Measurements from ENCODE around the gene PRDX5.
"Not testable (repeated sequence)": the region's sequence is repeated elsewhere in the genome, so short reads cannot be mapped to it uniquely, and the experiment has no call there.

PRDX5 gene

DNA sequence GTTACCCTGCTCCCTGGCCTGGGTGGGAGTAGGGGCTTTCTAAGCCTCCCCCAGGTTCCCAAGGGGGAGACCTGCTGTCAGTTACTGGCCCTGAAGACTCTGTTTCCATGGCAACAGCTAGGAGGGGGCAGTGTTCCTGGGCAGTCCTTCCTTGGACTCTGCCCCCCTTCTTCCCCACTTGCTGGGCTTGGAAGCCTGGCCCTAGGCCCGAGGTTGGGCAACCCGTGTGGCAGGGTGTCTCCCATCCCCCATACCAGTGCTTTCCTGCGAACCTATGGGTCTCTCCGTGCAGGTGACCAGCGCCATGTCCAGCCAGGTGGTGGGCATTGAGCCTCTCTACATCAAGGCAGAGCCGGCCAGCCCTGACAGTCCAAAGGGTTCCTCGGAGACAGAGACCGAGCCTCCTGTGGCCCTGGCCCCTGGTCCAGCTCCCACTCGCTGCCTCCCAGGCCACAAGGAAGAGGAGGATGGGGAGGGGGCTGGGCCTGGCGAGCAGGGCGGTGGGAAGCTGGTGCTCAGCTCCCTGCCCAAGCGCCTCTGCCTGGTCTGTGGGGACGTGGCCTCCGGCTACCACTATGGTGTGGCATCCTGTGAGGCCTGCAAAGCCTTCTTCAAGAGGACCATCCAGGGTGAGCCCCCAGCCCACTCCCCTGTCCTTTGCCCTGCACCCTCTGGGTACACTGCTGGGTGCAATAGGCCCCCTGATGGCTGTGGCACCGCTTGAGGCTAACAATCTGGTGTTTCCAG, 10.9 kb upstream of the PRDX5 start:
- TF ChIP-seq, protein P1, sequence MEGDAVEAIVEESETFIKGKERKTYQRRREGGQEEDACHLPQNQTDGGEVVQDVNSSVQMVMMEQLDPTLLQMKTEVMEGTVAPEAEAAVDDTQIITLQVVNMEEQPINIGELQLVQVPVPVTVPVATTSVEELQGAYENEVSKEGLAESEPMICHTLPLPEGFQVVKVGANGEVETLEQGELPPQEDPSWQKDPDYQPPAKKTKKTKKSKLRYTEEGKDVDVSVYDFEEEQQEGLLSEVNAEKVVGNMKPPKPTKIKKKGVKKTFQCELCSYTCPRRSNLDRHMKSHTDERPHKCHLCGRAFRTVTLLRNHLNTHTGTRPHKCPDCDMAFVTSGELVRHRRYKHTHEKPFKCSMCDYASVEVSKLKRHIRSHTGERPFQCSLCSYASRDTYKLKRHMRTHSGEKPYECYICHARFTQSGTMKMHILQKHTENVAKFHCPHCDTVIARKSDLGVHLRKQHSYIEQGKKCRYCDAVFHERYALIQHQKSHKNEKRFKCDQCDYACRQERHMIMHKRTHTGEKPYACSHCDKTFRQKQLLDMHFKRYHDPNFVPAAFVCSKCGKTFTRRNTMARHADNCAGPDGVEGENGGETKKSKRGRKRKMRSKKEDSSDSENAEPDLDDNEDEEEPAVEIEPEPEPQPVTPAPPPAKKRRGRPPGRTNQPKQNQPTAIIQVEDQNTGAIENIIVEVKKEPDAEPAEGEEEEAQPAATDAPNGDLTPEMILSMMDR (IDR thresholded peaks at IDR 0.05; ENCODE audit: extremely low read depth, insufficient read depth, missing control alignments), result no peak
- DNase-seq (ENCODE audit: low spot score), result no peak
- in situ Hi-C loops (cut with MboI; ENCODE audit: low pct_unique_long_range_greater_than_20kb, low sequenced_read_pairs, unreplicated experiment), result no loop called here

DNA sequence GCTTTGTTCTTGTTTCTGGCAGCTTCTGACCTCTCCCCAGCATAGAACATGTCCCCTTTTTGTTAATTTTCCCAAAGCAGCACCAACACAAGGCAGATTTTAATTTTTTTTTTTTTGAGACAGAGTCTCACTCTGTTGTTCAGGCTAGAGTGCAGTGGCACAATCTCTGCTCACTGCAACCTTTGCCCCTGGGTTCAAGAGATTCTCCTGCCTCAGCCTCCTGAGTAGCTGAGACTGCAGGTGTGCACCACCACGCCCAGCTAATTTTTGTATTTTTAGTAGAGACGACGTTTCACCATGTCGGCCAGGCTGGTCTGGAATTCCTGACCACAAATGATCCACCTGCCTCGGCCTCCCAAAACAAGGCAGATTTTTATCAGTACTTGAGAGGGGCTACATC, 10.1 kb upstream of the PRDX5 start:
- DNase-seq (ENCODE audit: low spot score); in situ Hi-C loops (cut with MboI; ENCODE audit: low pct_unique_long_range_greater_than_20kb, low sequenced_read_pairs, unreplicated experiment): not testable (repeated sequence)

DNA sequence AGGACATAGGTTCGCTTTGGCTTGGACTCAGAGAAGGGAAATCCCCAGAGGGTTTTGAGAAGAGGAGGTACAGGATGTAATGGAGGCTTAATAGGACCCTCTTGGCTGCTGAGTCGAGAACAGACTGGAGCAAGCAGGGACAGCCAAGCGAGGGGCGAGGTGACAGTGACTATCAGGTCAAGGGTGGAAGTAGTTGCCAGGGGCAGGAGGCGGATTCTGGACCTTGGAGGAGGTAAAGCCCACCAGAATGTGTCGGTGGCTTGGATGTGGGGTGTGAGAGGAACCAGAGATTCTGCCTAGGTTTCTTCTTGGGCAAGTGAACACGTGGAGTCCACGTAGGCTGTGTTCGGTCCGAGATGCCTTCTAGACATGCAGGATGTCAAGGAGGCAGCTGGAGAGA, 5.0 kb upstream of the PRDX5 start:
- no peak for DNase-seq (ENCODE audit: low spot score)
- in situ Hi-C loops (cut with MboI; ENCODE audit: low pct_unique_long_range_greater_than_20kb, low sequenced_read_pairs, unreplicated experiment), result no loop called here
- TF ChIP-seq, protein P1 (IDR thresholded peaks at IDR 0.05; ENCODE audit: extremely low read depth, insufficient read depth, missing control alignments), result no peak

GRCh38 chr11:64313491-64314145, 4.3 kb upstream of the PRDX5 start:
- no peak for DNase-seq (ENCODE audit: low spot score)
- in situ Hi-C loops (cut with MboI; ENCODE audit: low pct_unique_long_range_greater_than_20kb, low sequenced_read_pairs, unreplicated experiment), result no loop called here
- TF ChIP-seq, protein P1 (IDR thresholded peaks at IDR 0.05; ENCODE audit: extremely low read depth, insufficient read depth, missing control alignments), result no peak

GRCh38 chr11:64314146-64314804, 3.6 kb upstream of the PRDX5 start:
- TF ChIP-seq, protein P1 (IDR thresholded peaks at IDR 0.05; ENCODE audit: extremely low read depth, insufficient read depth, missing control alignments), result peak; percentile 16
- in situ Hi-C loops (cut with MboI; ENCODE audit: low pct_unique_long_range_greater_than_20kb, low sequenced_read_pairs, unreplicated experiment), result no loop called here
- no peak for DNase-seq (ENCODE audit: low spot score)

DNA sequence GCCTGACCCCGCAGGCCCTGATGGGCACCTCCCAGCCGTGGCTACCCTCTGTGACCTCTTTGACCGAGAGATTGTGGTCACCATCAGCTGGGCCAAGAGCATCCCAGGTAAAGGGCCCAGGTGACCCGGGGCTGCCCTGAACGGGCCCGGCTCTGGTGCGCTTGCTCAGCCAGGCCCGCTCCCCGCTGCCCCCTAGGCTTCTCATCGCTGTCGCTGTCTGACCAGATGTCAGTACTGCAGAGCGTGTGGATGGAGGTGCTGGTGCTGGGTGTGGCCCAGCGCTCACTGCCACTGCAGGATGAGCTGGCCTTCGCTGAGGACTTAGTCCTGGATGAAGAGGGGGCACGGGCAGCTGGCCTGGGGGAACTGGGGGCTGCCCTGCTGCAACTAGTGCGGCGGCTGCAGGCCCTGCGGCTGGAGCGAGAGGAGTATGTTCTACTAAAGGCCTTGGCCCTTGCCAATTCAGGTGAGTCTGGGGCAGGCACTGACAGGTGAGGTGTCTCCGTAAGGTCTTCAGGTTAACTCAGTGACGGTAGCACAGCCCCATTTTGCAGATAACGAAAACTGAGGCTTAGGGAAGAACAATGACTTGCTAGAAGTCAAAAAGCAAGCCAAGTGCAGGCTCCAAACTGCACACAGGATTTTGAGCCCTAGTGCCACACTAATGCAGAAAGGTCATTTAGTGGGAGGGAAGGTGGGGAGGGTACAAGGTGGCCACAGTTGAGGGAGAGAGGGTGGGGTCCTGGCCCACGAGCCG, 2.9 kb upstream of the PRDX5 start:
- in situ Hi-C loops (cut with MboI; ENCODE audit: low pct_unique_long_range_greater_than_20kb, low sequenced_read_pairs, unreplicated experiment), result no loop called here
- no peak for DNase-seq (ENCODE audit: low spot score)
- TF ChIP-seq, protein P1 (IDR thresholded peaks at IDR 0.05; ENCODE audit: extremely low read depth, insufficient read depth, missing control alignments), result no peak

DNA sequence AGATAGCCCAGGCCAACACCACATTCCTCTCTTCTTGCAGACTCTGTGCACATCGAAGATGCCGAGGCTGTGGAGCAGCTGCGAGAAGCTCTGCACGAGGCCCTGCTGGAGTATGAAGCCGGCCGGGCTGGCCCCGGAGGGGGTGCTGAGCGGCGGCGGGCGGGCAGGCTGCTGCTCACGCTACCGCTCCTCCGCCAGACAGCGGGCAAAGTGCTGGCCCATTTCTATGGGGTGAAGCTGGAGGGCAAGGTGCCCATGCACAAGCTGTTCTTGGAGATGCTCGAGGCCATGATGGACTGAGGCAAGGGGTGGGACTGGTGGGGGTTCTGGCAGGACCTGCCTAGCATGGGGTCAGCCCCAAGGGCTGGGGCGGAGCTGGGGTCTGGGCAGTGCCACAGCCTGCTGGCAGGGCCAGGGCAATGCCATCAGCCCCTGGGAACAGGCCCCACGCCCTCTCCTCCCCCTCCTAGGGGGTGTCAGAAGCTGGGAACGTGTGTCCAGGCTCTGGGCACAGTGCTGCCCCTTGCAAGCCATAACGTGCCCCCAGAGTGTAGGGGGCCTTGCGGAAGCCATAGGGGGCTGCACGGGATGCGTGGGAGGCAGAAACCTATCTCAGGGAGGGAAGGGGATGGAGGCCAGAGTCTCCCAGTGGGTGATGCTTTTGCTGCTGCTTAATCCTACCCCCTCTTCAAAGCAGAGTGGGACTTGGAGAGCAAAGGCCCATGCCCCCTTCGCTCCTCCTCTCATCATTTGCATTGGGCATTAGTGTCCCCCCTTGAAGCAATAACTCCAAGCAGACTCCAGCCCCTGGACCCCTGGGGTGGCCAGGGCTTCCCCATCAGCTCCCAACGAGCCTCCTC, 2.0 kb upstream of the PRDX5 start:
- DNase-seq (ENCODE audit: low spot score); in situ Hi-C loops (cut with MboI; ENCODE audit: low pct_unique_long_range_greater_than_20kb, low sequenced_read_pairs, unreplicated experiment): not testable (repeated sequence)
